Suppressor macrophage (primary cell): ENCODE results near the gene PRKCZ.

Experiments used
- DNase-seq, 4 experiments: peaks; one replicate each; pipeline ENCODE4 v3.0.0-alpha.2; 2020 to 2022

The PRKCZ gene

GRCh38 chr1:2163205-2163604 lies 113.0 kb downstream of the PRKCZ start:
- DNase-seq, result peak in 2 of 4 experiments; percentile 13 to 19

DNA sequence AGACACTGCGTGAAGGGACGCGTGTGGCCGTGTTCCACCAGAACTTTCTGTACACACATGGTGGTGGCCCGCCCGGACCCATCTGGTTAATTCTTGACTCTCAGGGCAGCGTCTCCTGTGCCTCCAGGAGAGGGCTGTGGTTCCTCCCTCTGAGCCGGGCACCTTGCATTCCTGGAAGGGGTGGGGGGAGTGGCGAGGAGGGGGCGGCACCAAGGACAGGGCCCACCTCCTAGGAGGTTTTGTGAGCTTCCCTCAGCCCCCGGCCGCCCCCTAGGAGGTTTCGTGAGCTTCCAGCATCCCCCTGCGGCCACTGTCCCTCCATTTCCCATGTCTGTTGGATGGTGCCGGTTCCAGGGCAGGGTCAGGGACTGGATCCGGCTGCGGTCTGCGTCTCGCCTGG lies 115.4 kb downstream of the PRKCZ start:
- no peak for DNase-seq

DNA sequence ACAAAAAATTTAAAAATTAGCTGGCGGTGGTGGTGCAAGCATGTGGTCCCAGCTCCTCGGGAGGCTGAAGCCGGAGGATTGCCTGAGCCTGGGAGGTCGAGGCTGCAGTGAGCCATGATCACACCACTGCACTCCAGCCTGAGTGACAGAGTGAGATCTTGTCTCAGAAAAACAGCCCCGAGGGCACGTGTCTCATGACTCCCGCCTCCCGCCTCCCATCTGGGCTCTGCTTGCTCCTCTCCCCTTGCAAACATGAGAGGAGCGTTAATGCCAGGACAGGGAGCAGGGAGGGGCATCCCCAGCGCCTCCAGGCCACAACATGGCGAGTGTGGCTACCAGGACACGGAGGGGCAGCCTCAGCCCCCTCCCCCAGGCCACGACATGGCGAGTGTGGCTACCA lies 116.0 kb downstream of the PRKCZ start:
- no peak for DNase-seq

- DNase-seq, result no peak
Measured at GRCh38 chr1:2166695-2167094, 116.5 kb downstream of the PRKCZ start.

DNA sequence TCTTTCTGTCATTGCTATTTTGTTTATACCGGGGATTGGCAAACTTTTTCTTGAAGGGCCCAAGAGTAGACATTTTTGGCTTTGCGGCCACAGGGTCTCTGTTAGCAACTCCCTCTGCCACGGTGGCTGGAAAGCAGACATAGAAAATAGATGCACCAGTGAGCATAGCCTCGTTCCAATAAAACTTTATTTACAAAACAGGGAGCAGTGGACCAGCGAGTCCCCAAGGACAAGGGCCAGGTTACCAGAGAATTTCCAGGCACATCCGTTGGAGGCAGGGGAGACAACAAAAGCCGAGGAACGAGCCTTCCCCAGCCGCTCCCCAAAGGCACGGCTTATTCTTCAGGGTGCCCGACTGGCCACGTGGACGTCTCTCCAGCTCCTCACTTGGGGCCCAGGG lies 117.9 kb downstream of the PRKCZ start:
- DNase-seq, result no peak

DNA sequence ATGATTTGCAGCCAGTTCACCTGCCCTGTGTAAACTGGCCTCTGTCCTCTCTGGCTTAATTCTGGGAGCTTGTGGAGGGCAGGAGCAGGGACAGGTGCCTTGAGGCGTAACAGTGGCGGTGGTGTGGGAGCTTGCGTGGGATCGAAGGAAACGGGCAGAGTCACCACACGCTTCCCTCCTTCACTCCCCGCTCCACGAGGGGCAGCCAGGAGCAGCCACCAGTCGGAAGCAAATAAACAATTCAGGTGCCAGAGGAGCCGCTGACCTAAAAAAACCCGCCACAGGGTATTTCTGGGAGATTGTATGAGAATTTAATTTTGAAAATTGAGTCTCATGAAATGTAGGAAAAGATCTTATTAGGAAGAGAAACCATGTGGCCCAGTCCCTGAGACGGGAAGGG lies 118.3 kb downstream of the PRKCZ start:
- DNase-seq, result no peak

GRCh38 chr1:2169200-2169836 lies 119.1 kb downstream of the PRKCZ start:
- DNase-seq, result no peak

- no peak for DNase-seq
Measured at GRCh38 chr1:2170211-2170610, 120.0 kb downstream of the PRKCZ start.

GRCh38 chr1:2172012-2172411 lies 121.8 kb downstream of the PRKCZ start:
- no peak for DNase-seq

DNA sequence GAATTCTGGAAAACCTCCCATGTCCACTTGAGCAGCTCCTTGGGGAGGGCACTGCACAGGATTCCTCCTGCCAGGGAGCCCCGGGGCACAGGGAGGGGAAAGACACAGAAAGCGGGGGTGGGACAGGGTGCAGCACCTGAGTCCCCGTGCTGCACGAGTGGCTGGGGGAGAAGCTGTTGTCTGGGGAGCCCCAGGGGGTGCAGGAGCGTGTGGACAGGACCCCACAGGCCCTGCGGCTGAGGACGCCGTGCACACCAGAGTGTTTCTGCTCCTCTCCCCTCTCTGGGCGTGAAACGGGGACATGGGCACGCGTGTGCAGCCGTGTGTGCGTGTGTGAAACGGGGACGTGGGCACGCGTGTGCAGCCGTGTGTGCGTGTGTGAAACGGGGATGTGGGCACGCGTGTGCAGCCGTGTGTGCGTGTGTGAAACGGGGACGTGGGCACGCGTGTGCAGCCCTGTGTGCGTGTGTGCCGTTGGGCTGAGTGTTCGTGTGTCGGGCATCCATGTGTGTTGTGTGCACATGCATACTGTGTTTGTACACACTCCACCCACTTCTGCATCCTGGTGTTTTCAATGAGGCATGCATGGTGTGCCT lies 122.4 kb downstream of the PRKCZ start:
- DNase-seq, result no peak

DNA sequence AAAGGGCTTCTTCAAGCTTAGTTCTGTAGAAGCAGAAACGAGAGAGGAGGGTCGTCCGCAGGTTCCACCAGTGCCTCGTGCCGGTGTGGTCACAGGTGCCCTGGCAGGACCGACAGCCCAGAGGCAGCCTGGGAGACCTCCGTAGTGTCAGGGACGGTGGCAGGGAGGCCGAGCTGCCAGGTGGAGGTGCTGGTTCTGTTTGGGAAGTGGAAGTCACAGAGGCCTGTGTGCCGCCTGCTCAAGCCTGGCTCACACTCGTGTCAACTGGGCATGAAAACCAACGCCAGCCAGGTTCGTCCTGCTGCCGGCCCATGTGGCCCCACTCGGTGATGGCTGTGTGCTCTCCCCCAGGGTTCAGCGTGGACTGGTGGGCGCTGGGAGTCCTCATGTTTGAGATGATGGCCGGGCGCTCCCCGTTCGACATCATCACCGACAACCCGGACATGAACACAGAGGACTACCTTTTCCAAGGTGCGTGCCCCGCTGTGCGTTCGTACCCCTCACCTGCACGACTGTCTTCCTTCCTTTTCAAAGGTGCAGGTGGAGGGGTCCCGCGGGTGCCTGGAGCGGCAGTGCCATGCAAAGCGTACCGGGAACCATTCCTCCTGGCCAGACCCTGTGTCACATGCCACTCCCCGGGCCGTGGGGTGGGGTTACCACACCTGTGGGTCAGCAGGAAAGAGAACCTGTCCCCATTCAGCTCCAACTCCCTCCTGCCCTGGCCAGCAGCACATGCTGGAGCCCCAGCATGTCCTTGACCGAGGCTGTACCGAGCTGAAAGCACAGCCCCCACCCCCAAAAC lies 123.5 kb downstream of the PRKCZ start:
- no peak for DNase-seq

GRCh38 chr1:2174348-2175054 lies 124.3 kb downstream of the PRKCZ start:
- DNase-seq, result peak; percentile 48 to 78 (median 60)

DNA sequence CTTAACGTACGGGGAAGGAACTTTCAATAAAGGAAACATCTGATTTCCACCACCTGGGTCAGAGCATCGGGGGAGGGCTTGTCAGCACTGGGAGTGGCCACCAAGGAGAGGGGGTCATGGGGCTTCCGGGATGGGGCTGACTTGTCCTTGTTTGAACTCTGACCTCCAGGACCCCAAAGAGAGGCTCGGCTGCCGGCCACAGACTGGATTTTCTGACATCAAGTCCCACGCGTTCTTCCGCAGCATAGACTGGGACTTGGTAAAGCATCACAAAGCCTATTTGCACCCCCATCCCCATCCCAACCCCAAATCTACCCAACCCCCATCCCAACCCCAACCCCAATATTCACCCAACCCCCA lies 124.8 kb downstream of the PRKCZ start:
- no peak for DNase-seq

GRCh38 chr1:2175681-2176454 lies 125.7 kb downstream of the PRKCZ start:
- DNase-seq, result no peak

DNA sequence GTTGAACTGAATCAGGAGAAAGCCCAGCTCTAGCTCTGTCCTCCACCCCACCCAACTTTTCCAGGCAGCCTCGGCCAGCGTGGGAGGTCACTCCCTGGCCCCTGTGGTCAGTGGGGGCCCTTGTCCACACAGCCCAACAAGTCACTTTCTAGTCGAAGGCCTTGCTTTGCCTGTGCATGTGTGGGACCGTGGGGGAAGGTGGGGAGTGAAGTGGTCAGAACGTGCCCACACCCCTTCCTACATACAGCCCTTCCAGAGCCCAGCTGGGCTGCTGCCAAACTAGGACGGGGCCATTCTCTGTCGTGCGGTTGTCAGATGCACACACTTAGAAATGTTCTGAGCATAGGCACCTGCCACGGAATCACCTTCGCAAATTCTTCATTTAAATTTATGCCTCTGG lies 126.4 kb downstream of the PRKCZ start:
- DNase-seq, result no peak

GRCh38 chr1:2177541-2177940 lies 127.3 kb downstream of the PRKCZ start:
- no peak for DNase-seq

DNA sequence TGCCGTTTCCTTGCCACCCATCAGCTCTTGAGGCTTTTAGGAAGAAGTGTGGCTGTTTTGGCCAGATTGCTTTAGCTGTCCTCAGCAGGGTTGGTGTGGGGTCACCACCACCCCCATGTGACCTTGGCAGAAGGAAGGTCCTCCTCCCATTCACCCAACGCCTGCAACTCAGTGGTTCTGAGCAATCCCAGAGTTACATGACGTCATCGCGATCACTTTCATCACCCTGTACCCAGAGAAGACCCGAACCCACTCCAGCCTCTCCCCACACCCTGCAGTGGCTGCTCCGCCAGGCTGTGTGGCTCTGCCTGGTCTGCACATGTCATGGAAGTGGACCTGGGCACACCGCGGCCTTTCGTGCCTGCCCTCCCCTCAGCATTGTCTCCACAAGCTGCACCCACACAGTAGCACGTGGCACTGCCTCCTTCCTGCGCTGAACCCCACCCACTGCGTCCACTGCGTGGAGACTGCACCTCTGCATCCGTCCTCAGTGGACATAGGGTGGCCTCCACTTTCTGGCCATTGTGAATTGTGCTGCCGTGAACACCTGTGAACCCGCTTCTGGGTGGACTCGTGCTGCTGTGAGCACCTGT lies 127.8 kb downstream of the PRKCZ start:
- no peak for DNase-seq

GRCh38 chr1:2178875-2179274 lies 128.7 kb downstream of the PRKCZ start:
- no peak for DNase-seq

- DNase-seq, result no peak
Measured at GRCh38 chr1:2179283-2180013, 129.2 kb downstream of the PRKCZ start.

DNA sequence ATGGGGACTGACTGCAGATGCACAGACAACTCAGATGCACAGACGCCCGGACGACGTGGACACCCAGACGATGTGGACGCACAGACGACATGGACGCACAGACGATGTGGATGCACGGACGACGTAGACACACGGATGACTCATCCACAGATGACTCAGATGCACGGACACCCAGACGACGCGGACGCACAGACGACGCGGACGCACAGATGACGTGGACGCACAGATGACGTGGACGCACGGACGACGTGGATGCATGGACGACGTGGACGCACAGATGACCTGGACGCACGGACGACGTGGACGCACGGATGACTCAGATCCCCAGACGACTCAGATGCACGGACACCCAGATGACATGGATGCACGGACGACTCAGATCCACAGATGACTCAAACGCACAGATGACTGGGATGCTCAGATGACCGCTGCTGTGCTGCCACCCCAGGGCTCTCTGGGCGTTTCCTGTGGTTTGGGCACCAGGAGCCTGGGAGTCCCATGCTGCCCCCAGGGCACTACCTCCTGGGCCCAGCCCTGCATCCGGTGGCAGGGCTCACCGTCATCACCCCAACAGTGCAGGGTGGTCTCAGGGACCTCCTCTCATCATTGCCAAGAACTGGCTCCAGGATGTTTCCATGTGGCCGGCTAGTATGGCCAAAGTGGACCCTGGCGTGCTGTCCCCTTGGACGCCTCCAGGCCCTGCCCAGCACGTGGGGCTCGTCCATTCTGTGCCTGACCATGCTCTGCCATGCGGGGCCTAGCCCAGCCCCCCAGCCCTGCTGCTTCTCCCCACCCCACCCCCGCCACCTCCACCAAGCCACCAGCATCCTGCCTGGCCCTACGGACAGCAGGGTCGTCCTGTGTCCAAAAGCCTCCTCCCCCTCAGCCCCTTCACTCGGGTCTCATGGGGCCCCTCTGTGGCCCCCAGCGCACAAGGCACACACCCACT lies 130.4 kb downstream of the PRKCZ start:
- DNase-seq, result no peak
